IMR-90 (cell line): Measurements from ENCODE around the gene PINK1. TPM values are rescaled to one million over a fixed set of nuclear protein-coding genes. Genes with fewer than 3 reads are reported as not detected.

Experiments
- ATAC-seq: fragments of 200-7000 bp; cut with Tn5 transposase; 2 replicates; pipeline ENCODE4 v1.9.1; 2020; ENCODE audit warnings: low read depth, mild to moderate bottlenecking, moderate library complexity
- BruUV-seq: library from RNA; stranded (reverse); fragments of 400-500 nt; replicated peaks from 2 replicates; lab custom pipeline; 2021; lab: Mats Ljungman, UMichigan
- CTCF ChIA-PET: fragments of 300-600 bp; formaldehyde crosslinking; extraction: SDS; loops from one replicate; lab custom pipeline; 2021; ENCODE audit warnings: antibody characterized with exemption; lab: Yijun Ruan, JAX
- POLR2A ChIA-PET: fragments of 300-600 bp; sonication (Branson Sonifier 250); formaldehyde crosslinking; loops from one replicate; lab custom pipeline; 2022; ENCODE audit warnings: antibody characterized with exemption; ENCODE audit not compliant: unreplicated experiment; lab: Charles Lee
- DNase-seq: peaks from one replicate; pipeline ENCODE4 v3.0.0; 2013
- H2AFZ ChIP-seq: replicated peaks from 2 replicates; pipeline ENCODE3; 2013; ENCODE audit warnings: low read length, mild to moderate bottlenecking; ENCODE audit not compliant: poor library complexity
- H2AK5ac ChIP-seq: 2 replicates; pipeline ENCODE4 v1.6.1; 2013; ENCODE audit warnings: low read depth, low read length, inconsistent platforms
- H2AK9ac ChIP-seq: replicated peaks from 2 replicates; pipeline ENCODE3; 2013; ENCODE audit warnings: mild to moderate bottlenecking, low read depth, low read length, moderate library complexity; ENCODE audit not compliant: poor library complexity
- H2BK120ac ChIP-seq: 2 replicates; pipeline ENCODE4 v1.6.1; 2013; ENCODE audit warnings: low read depth, low read length, inconsistent platforms
- H2BK15ac ChIP-seq: 3 replicates; pipeline ENCODE4 v1.6.1; 2013; ENCODE audit warnings: low read depth, low read length, inconsistent platforms
- H2BK20ac ChIP-seq: 2 replicates; pipeline ENCODE4 v1.6.1; 2013; ENCODE audit warnings: low read depth, mild to moderate bottlenecking, inconsistent platforms, low read length, moderate library complexity
- H2BK5ac ChIP-seq: 2 replicates; pipeline ENCODE4 v1.6.1; 2013; ENCODE audit warnings: mild to moderate bottlenecking, low read depth, low read length, inconsistent platforms; ENCODE audit not compliant: poor library complexity, severe bottlenecking
- H3K14ac ChIP-seq: replicated peaks from 2 replicates; pipeline ENCODE4 v1.6.1; 2013; ENCODE audit warnings: low read depth, low read length, inconsistent platforms
- H3K18ac ChIP-seq: 2 replicates; pipeline ENCODE4 v1.6.1; 2013; ENCODE audit warnings: low read depth, low read length, control low read depth
- H3K23ac ChIP-seq: 2 replicates; pipeline ENCODE4 v1.6.1; 2013; ENCODE audit warnings: low read depth, low read length, inconsistent platforms
- H3K27ac ChIP-seq: 2 replicates; pipeline ENCODE4 v1.5.1; 2013; ENCODE audit warnings: mild to moderate bottlenecking, control low read depth, low read length; ENCODE audit not compliant: insufficient read depth
- H3K27me3 ChIP-seq: 2 replicates; pipeline ENCODE4 v1.6.1; 2013; ENCODE audit warnings: low read length; ENCODE audit not compliant: control insufficient read depth, insufficient read depth
- H3K36me3 ChIP-seq: 2 replicates; pipeline ENCODE4 v1.6.1; 2013; ENCODE audit warnings: low read length, mixed read lengths; ENCODE audit not compliant: control insufficient read depth, insufficient read depth
- H3K4ac ChIP-seq: 2 replicates; pipeline ENCODE4 v1.6.1; 2013; ENCODE audit warnings: low read depth, low read length, inconsistent platforms
- H3K4me1 ChIP-seq: 2 replicates; pipeline ENCODE4 v1.6.1; 2013; ENCODE audit warnings: low read length, mixed read lengths; ENCODE audit not compliant: control insufficient read depth, insufficient read depth
- H3K4me2 ChIP-seq: 2 replicates; pipeline ENCODE4 v1.6.1; 2013; ENCODE audit warnings: low read depth, mild to moderate bottlenecking, control low read depth, low read length, moderate library complexity
- H3K4me3 ChIP-seq: 2 replicates; pipeline ENCODE4 v1.5.1; 2013; ENCODE audit warnings: low read depth, mild to moderate bottlenecking, control low read depth, low read length, moderate library complexity; ENCODE audit not compliant: insufficient read depth
- H3K56ac ChIP-seq: 2 replicates; pipeline ENCODE4 v1.6.1; 2013; ENCODE audit warnings: low read length, inconsistent platforms; ENCODE audit not compliant: insufficient read depth; ENCODE audit errors: extremely low read depth
- H3K79me1 ChIP-seq, 2 experiments: 2 replicates each; pipeline ENCODE4 v1.6.1; 2013; ENCODE audit warnings: low read length in 2 of 2, inconsistent platforms in 1 of 2, low read depth in 1 of 2
- H3K9ac ChIP-seq: 2 replicates; pipeline ENCODE4 v1.6.1; 2013; ENCODE audit warnings: low read depth, low read length, control low read depth
- H3K9me1 ChIP-seq: 2 replicates; pipeline ENCODE4 v1.6.1; 2013; ENCODE audit warnings: low read length, inconsistent platforms; ENCODE audit not compliant: insufficient read depth
- H3K9me3 ChIP-seq: 2 replicates; pipeline ENCODE4 v1.6.1; 2013; ENCODE audit warnings: low read length; ENCODE audit not compliant: control insufficient read depth, insufficient read depth
- H4K20me1 ChIP-seq: 2 replicates; pipeline ENCODE4 v1.6.1; 2013; ENCODE audit warnings: low read length, inconsistent platforms; ENCODE audit not compliant: insufficient read depth
- H4K5ac ChIP-seq: 2 replicates; pipeline ENCODE4 v1.6.1; 2013; ENCODE audit warnings: mild to moderate bottlenecking, low read depth, low read length, control low read depth
- H4K8ac ChIP-seq, 2 experiments: 2 replicates each; pipeline ENCODE4 v1.6.1; 2013; ENCODE audit warnings: low read depth in 2 of 2, low read length in 2 of 2, control low read depth in 1 of 2, inconsistent platforms in 1 of 2
- H4K91ac ChIP-seq: 2 replicates; pipeline ENCODE4 v1.6.1; 2013; ENCODE audit warnings: low read depth, low read length, inconsistent platforms; ENCODE audit not compliant: insufficient read depth
- BHLHE40 ChIP-seq: fragments of 150-350 bp; IDR thresholded peaks from 2 replicates; pipeline ENCODE4 v1.6.1; 2016; ENCODE audit warnings: mild to moderate bottlenecking, low read depth, low read length
- CEBPB ChIP-seq: IDR thresholded peaks from 2 replicates; pipeline ENCODE4 v1.6.1; 2012; ENCODE audit warnings: low read depth, low read length, improper control_type of control experiment
- CHD1 ChIP-seq: IDR thresholded peaks from 2 replicates; pipeline ENCODE4 v1.6.1; 2012; ENCODE audit warnings: low read depth, low read length, improper control_type of control experiment
- FOS ChIP-seq: fragments of 150-350 bp; IDR thresholded peaks from 2 replicates; pipeline ENCODE4 v1.6.1; 2016; ENCODE audit warnings: low read depth, low read length
- MAFK ChIP-seq: IDR thresholded peaks from 2 replicates; pipeline ENCODE4 v1.6.1; 2012; ENCODE audit warnings: low read depth, low read length, improper control_type of control experiment
- MAZ ChIP-seq: IDR thresholded peaks from 2 replicates; pipeline ENCODE4 v1.6.1; 2012; ENCODE audit warnings: low read depth, mild to moderate bottlenecking, low read length, improper control_type of control experiment, moderate library complexity, borderline replicate concordance
- MXI1 ChIP-seq: IDR thresholded peaks from 2 replicates; pipeline ENCODE4 v1.6.1; 2012; ENCODE audit warnings: low read depth, mild to moderate bottlenecking, low read length, moderate library complexity, borderline replicate concordance
- RCOR1 ChIP-seq: IDR thresholded peaks from 2 replicates; pipeline ENCODE4 v1.6.1; 2012; ENCODE audit warnings: mild to moderate bottlenecking, low read length, improper control_type of control experiment; ENCODE audit not compliant: insufficient replicate concordance
- RFX5 ChIP-seq: IDR thresholded peaks from 2 replicates; pipeline ENCODE4 v1.8.0; 2012; ENCODE audit warnings: low read depth, mild to moderate bottlenecking, low read length, moderate library complexity
- SMC3 ChIP-seq: fragments of 150-350 bp; IDR thresholded peaks from 2 replicates; pipeline ENCODE4 v1.6.1; 2016; ENCODE audit warnings: low read depth, mild to moderate bottlenecking, antibody characterized with exemption, low read length, moderate library complexity
- WGBS, 2 experiments: methylation state at CpG; one replicate each; pipeline versions ENCODE4 v1.1.5 to v1.1.7; 2013; ENCODE audit warnings: missing lambda C conversion rate in 2 of 2; ENCODE audit not compliant: insufficient read length in 1 of 2; ENCODE audit errors: extremely low coverage in 2 of 2; 5-methylcytosine and 5-hydroxymethylcytosine counted together
- dilution Hi-C: fragments of 300-500 bp; cut with HindIII; formaldehyde crosslinking; loops from one replicate; pipeline ENCODE4 v1.14.3; 2018; ENCODE audit warnings: low sequenced_read_pairs; ENCODE audit not compliant: unreplicated experiment
- in situ Hi-C: fragments of 300-500 bp; cut with MboI; formaldehyde crosslinking; loops from 3 replicates; pipeline ENCODE4 v1.14.3; 2019; ENCODE audit warnings: low sequenced_read_pairs, inconsistent platforms, mixed read lengths
- intact Hi-C: fragments of 100-400 bp; cut with micrococcal nuclease; formaldehyde crosslinking; loops from 2 replicates; pipeline ENCODE4 v1.10.0; 2022
- polyA plus RNA-seq, 3 experiments: library from polyadenylated mRNA; depleted of rRNA; stranded (reverse); fragments of >200 nt; gene quantifications; 2 replicates each; pipeline ENCODE4 v1.2.3, GENCODE V29; 2012; ENCODE audit warnings: low replicate concordance in 1 of 3
- total RNA-seq: library from RNA; depleted of rRNA; stranded (reverse); fragments of >200 nt; gene quantifications from 2 replicates; pipeline ENCODE4 v1.2.3, GENCODE V29; 2012
- TF ChIP-seq, protein P1 (sequence below): fragments of 150-350 bp; IDR thresholded peaks from 2 replicates; pipeline ENCODE4 v1.6.1; 2017; ENCODE audit warnings: mild to moderate bottlenecking, antibody characterized with exemption, low read length, low read depth
- TF ChIP-seq, protein P2 (sequence below): conservative IDR thresholded peaks from 2 replicates; pipeline ENCODE4 v1.5.1; 2012; ENCODE audit warnings: mild to moderate bottlenecking, low read depth, low read length, improper control_type of control experiment

PINK1 gene
- total and polyA plus RNA-seq, 2 of the 4 experiments (the other 2 are of a cell fraction) = 52.9 to 55.2 TPM

- ATAC-seq (no peak), DNase-seq (no peak)
- H2AK9ac ChIP-seq = no peak overlapping the region
- H3K4me2 ChIP-seq = no peak overlapping the region
- H2BK15ac ChIP-seq = no peak overlapping the region
- H3K9me1 ChIP-seq = no peaks in the 10 kb centered on the region
- no peak overlapping the region for H3K56ac ChIP-seq
- H4K5ac ChIP-seq = no peak overlapping the region
- H3K79me1 ChIP-seq = no peaks in the 10 kb centered on the region
- H3K36me3 ChIP-seq = peaks cover 6% of the 10 kb centered on the region
- no peak overlapping the region for H3K27ac ChIP-seq
- CTCF ChIA-PET = no interaction called here
- no peak overlapping the region for H4K8ac ChIP-seq
- no peaks in the 10 kb centered on the region for H4K20me1 ChIP-seq
- TF ChIP-seq CHD1 (no peak), MAFK (no peak), MXI1 (no peak), CEBPB (no peak), MAZ (no peak), BHLHE40 (no peak), RCOR1 (no peak), RFX5 (no peak), SMC3 (no peak), FOS (no peak)
- TF ChIP-seq, protein P1, sequence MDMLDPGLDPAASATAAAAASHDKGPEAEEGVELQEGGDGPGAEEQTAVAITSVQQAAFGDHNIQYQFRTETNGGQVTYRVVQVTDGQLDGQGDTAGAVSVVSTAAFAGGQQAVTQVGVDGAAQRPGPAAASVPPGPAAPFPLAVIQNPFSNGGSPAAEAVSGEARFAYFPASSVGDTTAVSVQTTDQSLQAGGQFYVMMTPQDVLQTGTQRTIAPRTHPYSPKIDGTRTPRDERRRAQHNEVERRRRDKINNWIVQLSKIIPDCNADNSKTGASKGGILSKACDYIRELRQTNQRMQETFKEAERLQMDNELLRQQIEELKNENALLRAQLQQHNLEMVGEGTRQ = no peak
- TF ChIP-seq, protein P2, sequence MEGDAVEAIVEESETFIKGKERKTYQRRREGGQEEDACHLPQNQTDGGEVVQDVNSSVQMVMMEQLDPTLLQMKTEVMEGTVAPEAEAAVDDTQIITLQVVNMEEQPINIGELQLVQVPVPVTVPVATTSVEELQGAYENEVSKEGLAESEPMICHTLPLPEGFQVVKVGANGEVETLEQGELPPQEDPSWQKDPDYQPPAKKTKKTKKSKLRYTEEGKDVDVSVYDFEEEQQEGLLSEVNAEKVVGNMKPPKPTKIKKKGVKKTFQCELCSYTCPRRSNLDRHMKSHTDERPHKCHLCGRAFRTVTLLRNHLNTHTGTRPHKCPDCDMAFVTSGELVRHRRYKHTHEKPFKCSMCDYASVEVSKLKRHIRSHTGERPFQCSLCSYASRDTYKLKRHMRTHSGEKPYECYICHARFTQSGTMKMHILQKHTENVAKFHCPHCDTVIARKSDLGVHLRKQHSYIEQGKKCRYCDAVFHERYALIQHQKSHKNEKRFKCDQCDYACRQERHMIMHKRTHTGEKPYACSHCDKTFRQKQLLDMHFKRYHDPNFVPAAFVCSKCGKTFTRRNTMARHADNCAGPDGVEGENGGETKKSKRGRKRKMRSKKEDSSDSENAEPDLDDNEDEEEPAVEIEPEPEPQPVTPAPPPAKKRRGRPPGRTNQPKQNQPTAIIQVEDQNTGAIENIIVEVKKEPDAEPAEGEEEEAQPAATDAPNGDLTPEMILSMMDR = no peak
- POLR2A ChIA-PET = no interaction called here
- H3K4ac ChIP-seq = no peak overlapping the region
- no peak overlapping the region for H4K91ac ChIP-seq
- no peak overlapping the region for H2BK120ac ChIP-seq
- no peaks in the 10 kb centered on the region for H3K4me1 ChIP-seq
- peak overlapping the region; percentile 23 for H2AFZ ChIP-seq
- no peak overlapping the region for H2BK20ac ChIP-seq
- no TSS peak for BruUV-seq
- H3K4me3 ChIP-seq = no peak overlapping the region
- intact Hi-C loops (no loop called here), in situ Hi-C loops (loop anchor here (25.0 kb wide), 1 partner anchor 680 kb away; no protein-coding TSS in a partner anchor), dilution Hi-C loops (no loop called here)
- 97% methylated on average over 13 of the region's 24 CpGs; no CpG with 5 or more reads in 1 of the 2 experiments for WGBS, 2 experiments
- H2BK5ac ChIP-seq = no peak overlapping the region
- no peak overlapping the region for H3K18ac ChIP-seq
- no peaks in the 10 kb centered on the region for H3K27me3 ChIP-seq
- no peak overlapping the region for H3K23ac ChIP-seq
- no peak overlapping the region for H3K14ac ChIP-seq
- no peak overlapping the region for H3K9ac ChIP-seq
- H3K9me3 ChIP-seq = no peaks in the 10 kb centered on the region
- no peak overlapping the region for H2AK5ac ChIP-seq
Observed at GRCh38 chr1:20682571-20683236, 49.4 kb downstream of the PINK1 start.
